Tibial nerve (tissue), 4 donors: ENCODE data around the gene TEX22.

Experiments used
- EP300 ChIP-seq, 2 donors: sonication (generic); formaldehyde crosslinking; IDR thresholded peaks; one replicate each; pipeline ENCODE4 v1.6.1; 2017; ENCODE audit warnings: antibody characterized with exemption in 2 of 2, mild to moderate bottlenecking in 1 of 2
- POLR2A ChIP-seq, 2 donors: fragments of 450-650 bp; IDR thresholded peaks; one replicate each; pipeline ENCODE4 v1.6.1; 2017; ENCODE audit warnings: antibody characterized with exemption in 2 of 2, mild to moderate bottlenecking in 2 of 2, moderate library complexity in 2 of 2
- TF ChIP-seq, protein P1 (sequence below), 5 experiments: fragments of 200-600 bp in 3 of 5; fragments of 450-650 bp in 2 of 5; sonication (generic) in 3 of 5; IDR thresholded peaks; one replicate each; pipeline ENCODE4 v1.5.1; 2016 to 2019; ENCODE audit warnings: antibody characterized with exemption in 5 of 5, mild to moderate bottlenecking in 3 of 5, moderate library complexity in 2 of 5

DNA sequence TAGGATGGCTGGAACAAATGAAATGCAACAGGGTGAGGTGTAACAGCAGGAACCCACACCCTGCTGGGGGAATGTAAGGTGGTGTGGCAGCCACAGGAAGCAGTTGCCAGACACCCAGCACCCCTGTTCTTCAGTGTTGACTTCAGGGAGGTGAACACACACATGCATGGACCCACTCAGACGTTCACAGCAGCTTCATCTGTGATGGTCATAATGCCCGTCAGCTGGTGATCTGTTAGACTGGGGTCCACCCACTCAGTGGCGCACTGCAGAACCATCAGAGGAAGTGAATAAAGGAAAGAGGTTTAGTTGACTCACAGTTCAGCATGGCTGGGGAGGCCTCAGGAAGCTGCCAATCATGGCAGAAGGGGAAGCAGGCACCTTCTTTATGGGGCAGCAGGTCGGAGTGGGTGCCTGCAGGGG is 22.7 kb upstream of the TEX22 start:
- TF ChIP-seq, protein P1, sequence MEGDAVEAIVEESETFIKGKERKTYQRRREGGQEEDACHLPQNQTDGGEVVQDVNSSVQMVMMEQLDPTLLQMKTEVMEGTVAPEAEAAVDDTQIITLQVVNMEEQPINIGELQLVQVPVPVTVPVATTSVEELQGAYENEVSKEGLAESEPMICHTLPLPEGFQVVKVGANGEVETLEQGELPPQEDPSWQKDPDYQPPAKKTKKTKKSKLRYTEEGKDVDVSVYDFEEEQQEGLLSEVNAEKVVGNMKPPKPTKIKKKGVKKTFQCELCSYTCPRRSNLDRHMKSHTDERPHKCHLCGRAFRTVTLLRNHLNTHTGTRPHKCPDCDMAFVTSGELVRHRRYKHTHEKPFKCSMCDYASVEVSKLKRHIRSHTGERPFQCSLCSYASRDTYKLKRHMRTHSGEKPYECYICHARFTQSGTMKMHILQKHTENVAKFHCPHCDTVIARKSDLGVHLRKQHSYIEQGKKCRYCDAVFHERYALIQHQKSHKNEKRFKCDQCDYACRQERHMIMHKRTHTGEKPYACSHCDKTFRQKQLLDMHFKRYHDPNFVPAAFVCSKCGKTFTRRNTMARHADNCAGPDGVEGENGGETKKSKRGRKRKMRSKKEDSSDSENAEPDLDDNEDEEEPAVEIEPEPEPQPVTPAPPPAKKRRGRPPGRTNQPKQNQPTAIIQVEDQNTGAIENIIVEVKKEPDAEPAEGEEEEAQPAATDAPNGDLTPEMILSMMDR (IDR thresholded peaks at IDR 0.05) = no peak
- no peak for TF ChIP-seq EP300 (IDR thresholded peaks at IDR 0.05)
- no peak for TF ChIP-seq POLR2A (IDR thresholded peaks at IDR 0.05)
